GM10847 (cell line): ENCODE results near the gene GNB3.

ENCODE experiments used
- POLR2A ChIP-seq: IDR thresholded peaks from 2 replicates; pipeline ENCODE4 v1.6.1; 2011; ENCODE audit not compliant: insufficient read length; ENCODE audit errors: extremely low read depth

The GNB3 gene

GRCh38 chr12:6827982-6828780 lies 12.5 kb upstream of the GNB3 start, which contains the start of gene P3H3:
P3H3 (plus strand) TSS chr12:6828407; CDS start chr12:6828441, 34 bp downstream.
- TF ChIP-seq POLR2A = no peak

GRCh38 chr12:6828781-6829535 lies 11.8 kb upstream of the GNB3 start:
- no peak for TF ChIP-seq POLR2A

- no peak for TF ChIP-seq POLR2A
These were observed 11.0 kb upstream of the GNB3 start for GRCh38 chr12:6829536-6830220.

GRCh38 chr12:6830286-6830890 lies 10.3 kb upstream of the GNB3 start:
- no peak for TF ChIP-seq POLR2A

- TF ChIP-seq POLR2A = no peak
These were observed 9.7 kb upstream of the GNB3 start for GRCh38 chr12:6830999-6831398.

- TF ChIP-seq POLR2A = no peak
These were observed 9.2 kb upstream of the GNB3 start for GRCh38 chr12:6831450-6831995.

- no peak for TF ChIP-seq POLR2A
These were observed 8.6 kb upstream of the GNB3 start for GRCh38 chr12:6832125-6832524.

- TF ChIP-seq POLR2A = no peak
These were observed 7.4 kb upstream of the GNB3 start for GRCh38 chr12:6833189-6833890.

GRCh38 chr12:6834254-6834653 lies 6.5 kb upstream of the GNB3 start:
- TF ChIP-seq POLR2A = no peak

- TF ChIP-seq POLR2A = no peak
These were observed 5.9 kb upstream of the GNB3 start for GRCh38 chr12:6834873-6835272.

GRCh38 chr12:6836851-6837250 lies 3.9 kb upstream of the GNB3 start:
- no peak for TF ChIP-seq POLR2A

- TF ChIP-seq POLR2A = no peak
These were observed 3.2 kb upstream of the GNB3 start for GRCh38 chr12:6837370-6838060.

- TF ChIP-seq POLR2A = no peak
These were observed 1.9 kb upstream of the GNB3 start for GRCh38 chr12:6838854-6839253.

GRCh38 chr12:6839482-6840201 lies 1.1 kb upstream of the GNB3 start:
- no peak for TF ChIP-seq POLR2A

GRCh38 chr12:6840330-6840729 lies 395 bp upstream of the GNB3 start:
- no peak for TF ChIP-seq POLR2A
